Thyroid gland (tissue), 4 donors: ENCODE results near the gene MAML1. TPM values are rescaled to one million over a fixed set of nuclear protein-coding genes. Genes with fewer than 3 reads are reported as not detected.
"Not testable (repeated sequence)": the region's sequence is repeated elsewhere in the genome, so short reads cannot be mapped to it uniquely, and the experiment has no call there.

Source experiments
- DNase-seq, 2 donors: peaks; one replicate each; pipeline ENCODE4 v3.0.0-alpha.2; 2019
- H3K27ac ChIP-seq, 3 donors: fragments of 200-600 bp; sonication (generic); 1 replicate in 2 of 3; 2 replicates in 1 of 3; pipeline ENCODE4 v1.5.1; 2016 to 2019; ENCODE audit warnings: mild to moderate bottlenecking in 1 of 3, moderate library complexity in 1 of 3
- H3K27me3 ChIP-seq: fragments of 200-600 bp; sonication (generic); one replicate; pipeline ENCODE4 v1.5.1; 2019
- H3K36me3 ChIP-seq, 2 donors: fragments of 200-600 bp; sonication (generic); one replicate each; pipeline ENCODE4 v1.5.1; 2016 to 2019
- H3K4me1 ChIP-seq, 2 donors: fragments of 200-600 bp; sonication (generic); one replicate each; pipeline ENCODE4 v1.5.1; 2017 to 2019
- H3K4me3 ChIP-seq, 3 donors: fragments of 200-600 bp; sonication (generic); replicated peaks in 1 of 3; 1 replicate in 2 of 3; 2 replicates in 1 of 3; pipeline ENCODE4 v1.5.1; 2016; ENCODE audit warnings: mild to moderate bottlenecking in 1 of 3
- H3K9me3 ChIP-seq: fragments of 200-600 bp; sonication (generic); one replicate; pipeline ENCODE4 v1.5.1; 2017
- POLR2A ChIP-seq, 2 donors: fragments of 450-650 bp; IDR thresholded peaks; one replicate each; pipeline ENCODE4 v1.6.1; 2017; ENCODE audit warnings: antibody characterized with exemption in 2 of 2, mild to moderate bottlenecking in 2 of 2, moderate library complexity in 1 of 2
- WGBS, 2 donors: methylation state at CpG; one replicate each; pipeline ENCODE4 v1.1.5; 2017; 5-methylcytosine and 5-hydroxymethylcytosine counted together
- intact Hi-C: fragments of 100-400 bp; cut with DNase I; formaldehyde crosslinking; loops from one replicate; pipeline ENCODE4 v1.15.1; 2023
- total RNA-seq, 4 donors: library from RNA; depleted of rRNA; stranded (reverse); fragments of >200 nt; gene quantifications; one replicate each; pipeline ENCODE4 v1.2.3, GENCODE V29; 2016
- TF ChIP-seq, protein P1 (sequence below), 6 experiments: fragments of 200-600 bp in 3 of 6; fragments of 450-650 bp in 3 of 6; sonication (generic) in 3 of 6; IDR thresholded peaks; one replicate each; pipeline ENCODE4 v1.5.1; 2016 to 2019; ENCODE audit warnings: antibody characterized with exemption in 6 of 6, mild to moderate bottlenecking in 2 of 6, inconsistent platforms in 1 of 6, moderate library complexity in 1 of 6

Gene MAML1, protein sequence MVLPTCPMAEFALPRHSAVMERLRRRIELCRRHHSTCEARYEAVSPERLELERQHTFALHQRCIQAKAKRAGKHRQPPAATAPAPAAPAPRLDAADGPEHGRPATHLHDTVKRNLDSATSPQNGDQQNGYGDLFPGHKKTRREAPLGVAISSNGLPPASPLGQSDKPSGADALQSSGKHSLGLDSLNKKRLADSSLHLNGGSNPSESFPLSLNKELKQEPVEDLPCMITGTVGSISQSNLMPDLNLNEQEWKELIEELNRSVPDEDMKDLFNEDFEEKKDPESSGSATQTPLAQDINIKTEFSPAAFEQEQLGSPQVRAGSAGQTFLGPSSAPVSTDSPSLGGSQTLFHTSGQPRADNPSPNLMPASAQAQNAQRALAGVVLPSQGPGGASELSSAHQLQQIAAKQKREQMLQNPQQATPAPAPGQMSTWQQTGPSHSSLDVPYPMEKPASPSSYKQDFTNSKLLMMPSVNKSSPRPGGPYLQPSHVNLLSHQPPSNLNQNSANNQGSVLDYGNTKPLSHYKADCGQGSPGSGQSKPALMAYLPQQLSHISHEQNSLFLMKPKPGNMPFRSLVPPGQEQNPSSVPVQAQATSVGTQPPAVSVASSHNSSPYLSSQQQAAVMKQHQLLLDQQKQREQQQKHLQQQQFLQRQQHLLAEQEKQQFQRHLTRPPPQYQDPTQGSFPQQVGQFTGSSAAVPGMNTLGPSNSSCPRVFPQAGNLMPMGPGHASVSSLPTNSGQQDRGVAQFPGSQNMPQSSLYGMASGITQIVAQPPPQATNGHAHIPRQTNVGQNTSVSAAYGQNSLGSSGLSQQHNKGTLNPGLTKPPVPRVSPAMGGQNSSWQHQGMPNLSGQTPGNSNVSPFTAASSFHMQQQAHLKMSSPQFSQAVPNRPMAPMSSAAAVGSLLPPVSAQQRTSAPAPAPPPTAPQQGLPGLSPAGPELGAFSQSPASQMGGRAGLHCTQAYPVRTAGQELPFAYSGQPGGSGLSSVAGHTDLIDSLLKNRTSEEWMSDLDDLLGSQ
- 10 to 100 TPM; 27.3 to 46.7 (median 28.0) TPM for total RNA-seq

DNA sequence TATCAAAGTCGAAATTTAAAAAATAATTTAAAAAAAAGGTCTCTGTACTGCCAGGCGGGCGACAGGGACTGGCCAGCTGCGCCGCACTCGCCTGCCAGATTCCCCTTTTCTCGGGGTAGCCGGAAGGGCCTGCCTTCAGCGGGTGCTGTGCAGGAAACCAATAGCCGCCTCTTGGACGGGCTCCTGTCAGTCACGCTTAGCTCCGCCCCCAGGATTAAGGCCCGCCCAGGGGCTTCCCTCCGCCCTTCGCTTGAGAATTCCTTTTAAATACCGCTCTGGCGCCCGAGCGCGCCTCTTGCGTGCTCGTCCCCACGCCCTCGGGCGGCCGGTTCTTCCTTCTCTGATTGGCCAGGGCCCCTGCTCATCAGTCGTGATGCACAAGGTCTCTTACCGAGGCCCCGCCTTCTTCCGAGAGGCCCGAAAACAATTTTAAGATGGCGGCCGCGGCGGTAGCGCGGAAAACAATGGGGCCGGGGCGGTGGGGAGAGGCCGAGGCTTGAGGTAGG, at the start of gene MAML1:
Gene MAML1, plus strand, starts transcription at position 411 of the 506 bp plus-strand sequence. CDS start 291 bp downstream, outside the sequence.
- Histone ChIP-seq H3K27me3 (no peaks in the 10 kb centered on the region), H3K9me3 (no peaks in the 10 kb centered on the region), H3K4me1 (peaks cover 41% of the 10 kb centered on the region in 2 donors), H3K27ac (peak within 1 kb of the TSS; percentile 72 to 95 (median 87)), H3K36me3 (peaks cover 15 to 25% of the 10 kb centered on the region in 2 donors), H3K4me3 (peak within 1 kb of the TSS; percentile 58 to 75 (median 71))
- TF ChIP-seq POLR2A (IDR thresholded peaks at IDR 0.05): peak in 1 of 2 donors; percentile 94
- TF ChIP-seq, protein P1, sequence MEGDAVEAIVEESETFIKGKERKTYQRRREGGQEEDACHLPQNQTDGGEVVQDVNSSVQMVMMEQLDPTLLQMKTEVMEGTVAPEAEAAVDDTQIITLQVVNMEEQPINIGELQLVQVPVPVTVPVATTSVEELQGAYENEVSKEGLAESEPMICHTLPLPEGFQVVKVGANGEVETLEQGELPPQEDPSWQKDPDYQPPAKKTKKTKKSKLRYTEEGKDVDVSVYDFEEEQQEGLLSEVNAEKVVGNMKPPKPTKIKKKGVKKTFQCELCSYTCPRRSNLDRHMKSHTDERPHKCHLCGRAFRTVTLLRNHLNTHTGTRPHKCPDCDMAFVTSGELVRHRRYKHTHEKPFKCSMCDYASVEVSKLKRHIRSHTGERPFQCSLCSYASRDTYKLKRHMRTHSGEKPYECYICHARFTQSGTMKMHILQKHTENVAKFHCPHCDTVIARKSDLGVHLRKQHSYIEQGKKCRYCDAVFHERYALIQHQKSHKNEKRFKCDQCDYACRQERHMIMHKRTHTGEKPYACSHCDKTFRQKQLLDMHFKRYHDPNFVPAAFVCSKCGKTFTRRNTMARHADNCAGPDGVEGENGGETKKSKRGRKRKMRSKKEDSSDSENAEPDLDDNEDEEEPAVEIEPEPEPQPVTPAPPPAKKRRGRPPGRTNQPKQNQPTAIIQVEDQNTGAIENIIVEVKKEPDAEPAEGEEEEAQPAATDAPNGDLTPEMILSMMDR (IDR thresholded peaks at IDR 0.05): no peak
- WGBS, 2 donors: 0 to 1% methylated on average over 14 to 28 of the region's 41 CpGs
- DNase-seq: peak; percentile 100
- intact Hi-C loops: no loop called here

DNA sequence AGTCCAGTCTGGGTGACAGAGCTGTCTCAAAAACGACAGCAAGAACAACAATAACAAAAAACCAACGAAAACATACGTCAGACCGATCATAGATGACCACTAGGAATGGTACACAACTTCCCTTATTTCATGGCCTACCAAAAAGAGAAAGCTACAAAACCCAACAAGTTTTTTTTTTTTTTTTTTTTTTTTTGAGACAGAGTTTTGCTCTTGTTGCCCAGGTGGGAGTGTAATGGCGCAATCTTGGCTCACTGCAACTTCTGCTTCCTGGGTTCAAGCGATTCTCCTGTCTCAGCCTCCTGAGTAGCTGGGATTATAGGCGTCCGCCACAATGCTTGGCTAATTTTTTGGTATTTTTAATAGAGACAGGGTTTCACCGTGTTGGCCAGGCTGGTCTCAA, 43.4 kb upstream of the MAML1 start:
- H3K9me3 ChIP-seq, H3K27ac ChIP-seq, H3K4me3 ChIP-seq, DNase-seq, H3K36me3 ChIP-seq, intact Hi-C loops, H3K27me3 ChIP-seq, H3K4me1 ChIP-seq: not testable (repeated sequence)
- 91 to 92% methylated on average over 9 of the region's 9 CpGs for WGBS, 2 donors

DNA sequence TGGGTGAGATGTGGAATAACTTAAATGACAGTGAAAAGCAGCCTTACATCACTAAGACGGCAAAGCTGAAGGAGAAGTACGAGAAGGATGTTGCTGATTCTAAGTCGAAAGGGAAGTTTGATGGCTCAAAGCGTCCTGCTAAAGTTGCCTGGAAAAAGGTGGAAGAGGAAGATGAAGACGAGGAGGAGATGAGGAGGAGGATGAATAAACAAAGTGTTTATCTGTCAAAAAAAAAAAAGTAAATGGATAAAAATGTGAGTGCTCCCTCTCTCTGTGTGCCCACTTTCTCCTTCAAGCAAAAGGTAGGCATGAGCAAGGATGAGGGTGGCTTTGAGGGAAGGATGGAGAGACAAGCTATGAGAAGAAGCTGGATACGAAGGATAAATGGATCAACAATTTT, 38.1 kb upstream of the MAML1 start:
- Histone ChIP-seq H3K36me3 (no peaks in the 10 kb centered on the region), H3K27ac (no peak overlapping the region), H3K4me3 (no peak overlapping the region), H3K27me3 (no peaks in the 10 kb centered on the region), H3K4me1 (peaks cover 11% of the 10 kb centered on the region in 2 donors), H3K9me3 (no peaks in the 10 kb centered on the region)
- DNase-seq: no peak
- no peak for TF ChIP-seq POLR2A (IDR thresholded peaks at IDR 0.05)
- TF ChIP-seq, protein P1 (IDR thresholded peaks at IDR 0.05): no peak
- intact Hi-C loops: no loop called here
- 89 to 92% methylated on average over 6 of the region's 6 CpGs for WGBS, 2 donors

DNA sequence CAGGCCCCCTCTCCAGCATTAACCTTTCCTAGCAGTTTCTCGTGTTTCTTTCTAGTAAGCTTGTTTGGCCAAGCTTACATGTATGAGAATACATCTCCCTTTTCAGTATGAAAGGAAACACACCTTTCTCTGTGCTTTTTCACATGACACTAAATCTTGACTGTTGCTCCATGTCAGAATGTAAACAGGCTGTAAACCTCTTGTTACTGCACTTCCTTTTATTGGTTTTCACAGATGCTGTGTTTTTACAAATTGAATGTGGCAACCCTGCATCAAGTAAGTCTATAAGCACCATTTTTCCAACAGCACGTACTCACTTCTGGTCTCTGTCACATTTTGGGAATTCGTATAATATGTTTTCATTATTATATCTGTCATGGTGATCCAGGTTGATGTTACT, 36.0 kb upstream of the MAML1 start:
- intact Hi-C loops: no loop called here
- no peaks in the 10 kb centered on the region for H3K27me3 ChIP-seq
- no peak overlapping the region for H3K27ac ChIP-seq
- no peaks in the 10 kb centered on the region for H3K9me3 ChIP-seq
- H3K4me3 ChIP-seq: no peak overlapping the region
- H3K4me1 ChIP-seq: peaks cover 11 to 17% of the 10 kb centered on the region in 2 donors
- no peak for DNase-seq
- 90 to 91% methylated on average over 3 of the region's 3 CpGs for WGBS, 2 donors
- H3K36me3 ChIP-seq: no peaks in the 10 kb centered on the region
- no peak for TF ChIP-seq POLR2A (IDR thresholded peaks at IDR 0.05)
- TF ChIP-seq, protein P1 (IDR thresholded peaks at IDR 0.05): no peak

DNA sequence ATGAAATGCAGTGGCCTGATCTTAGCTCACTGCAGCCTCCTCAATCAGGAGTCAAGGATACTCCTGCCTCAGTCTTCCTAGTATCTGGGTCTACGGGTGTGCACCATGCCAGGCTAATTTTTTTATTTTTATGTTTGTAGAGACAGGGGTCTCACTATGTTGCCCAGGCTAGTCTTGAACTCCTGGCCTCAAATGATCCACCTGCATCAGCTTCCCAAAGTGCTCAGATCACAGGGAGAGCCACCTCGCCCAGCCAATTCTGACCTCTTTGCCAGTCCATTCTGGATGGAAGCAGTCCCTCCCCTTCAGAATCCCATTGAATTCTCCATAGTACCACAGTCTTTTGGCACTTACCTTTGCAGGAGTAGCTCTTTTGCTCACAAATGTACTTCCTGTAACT, 35.5 kb upstream of the MAML1 start:
- H3K27me3 ChIP-seq: no peaks in the 10 kb centered on the region
- H3K36me3 ChIP-seq: no peaks in the 10 kb centered on the region
- WGBS, 2 donors: 100% methylated on average over 2 of the region's 2 CpGs
- TF ChIP-seq, protein P1 (IDR thresholded peaks at IDR 0.05): no peak
- TF ChIP-seq POLR2A (IDR thresholded peaks at IDR 0.05): no peak
- intact Hi-C loops: no loop called here
- no peaks in the 10 kb centered on the region for H3K9me3 ChIP-seq
- no peak for DNase-seq
- H3K4me1 ChIP-seq: peaks cover 15 to 17% of the 10 kb centered on the region in 2 donors
- H3K4me3 ChIP-seq: no peak overlapping the region
- H3K27ac ChIP-seq: no peak overlapping the region

DNA sequence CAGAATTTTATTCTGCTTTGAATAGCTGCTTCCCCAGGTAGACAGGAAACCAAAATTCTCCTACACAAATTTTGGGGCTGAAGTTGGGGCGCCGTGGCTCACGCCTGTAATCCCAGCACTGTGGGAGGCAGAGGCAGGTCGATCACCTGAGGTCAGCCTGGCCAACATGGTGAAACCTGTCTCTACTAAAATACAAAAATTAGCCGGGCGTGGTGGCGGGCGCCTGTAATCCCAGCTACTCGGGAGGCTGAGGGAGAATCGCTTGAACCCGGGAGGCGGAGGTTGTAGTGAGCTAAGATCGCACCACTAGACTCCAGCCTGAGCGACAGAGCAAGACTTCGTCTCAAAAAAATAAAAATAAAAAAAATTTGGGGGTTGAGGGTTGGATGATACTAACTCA, 35.1 kb upstream of the MAML1 start:
- 91% methylated on average over 15 of the region's 15 CpGs for WGBS, 2 donors
- DNase-seq, H3K9me3 ChIP-seq, H3K27me3 ChIP-seq, H3K36me3 ChIP-seq, intact Hi-C loops: not testable (repeated sequence)
- peak overlapping the region; percentile 94 to 95 (median 94) for H3K27ac ChIP-seq
- peaks cover 16 to 17% of the 10 kb centered on the region in 2 donors for H3K4me1 ChIP-seq
- H3K4me3 ChIP-seq: peak overlapping the region in 1 of 3 donors; percentile 36
